Activated CD4-positive, alpha-beta T cell treated with anti-CD3 and anti-CD28 coated beads, Interleukin-2, amount 10 ng/mL, durations not matched to agents 24 days and 14 days (primary cell): ENCODE data around the gene LRRC32. TPM values are rescaled to one million over a fixed set of nuclear protein-coding genes. Genes with fewer than 3 reads are reported as not detected.
A peak's percentile ranks its signal among the peaks of the same experiment; 100 is the strongest.

Source experiments
- DNase-seq: peaks from one replicate; pipeline ENCODE4 v3.0.0; 2022
- H3K27ac Mint-ChIP-seq: one replicate; pipeline ENCODE4 v1.8.0; 2022; ENCODE audit warnings: mild to moderate bottlenecking, mixed read lengths
- H3K27me3 Mint-ChIP-seq: one replicate; pipeline ENCODE4 v1.8.0; 2022; ENCODE audit warnings: mixed read lengths
- H3K36me3 Mint-ChIP-seq: one replicate; pipeline ENCODE4 v1.8.0; 2022; ENCODE audit warnings: low read depth, mild to moderate bottlenecking, mixed read lengths
- H3K4me1 Mint-ChIP-seq: one replicate; pipeline ENCODE4 v1.8.0; 2021; ENCODE audit warnings: mixed read lengths
- H3K4me3 Mint-ChIP-seq: one replicate; pipeline ENCODE4 v1.8.0; 2022; ENCODE audit warnings: mild to moderate bottlenecking, moderate library complexity, mixed read lengths
- H3K9me3 Mint-ChIP-seq: one replicate; pipeline ENCODE4 v1.8.0; 2021; ENCODE audit warnings: mixed read lengths
- intact Hi-C: fragments of 100-400 bp; cut with micrococcal nuclease; formaldehyde crosslinking; loops from one replicate; pipeline ENCODE4 v1.15.1; 2023
- total RNA-seq: library from RNA; stranded (reverse); gene quantifications from 2 replicates; pipeline ENCODE4 v1.2.3, GENCODE V29; 2022

LRRC32 gene
- total RNA-seq, 1 donor from 2014 or later: 8.6 TPM

- Mint-ChIP-seq H3K9me3 (no peaks in the 10 kb centered on the region), H3K27me3 (no peaks in the 10 kb centered on the region), H3K27ac (no peak overlapping the region), H3K36me3 (peaks cover 2% of the 10 kb centered on the region), H3K4me1 (peaks cover 20% of the 10 kb centered on the region), H3K4me3 (no peak overlapping the region)
- intact Hi-C loops: loop anchor here (10.0 kb wide), 1 partner anchor 767 kb away; no protein-coding TSS in a partner anchor
- DNase-seq: no peak
Observed at GRCh38 chr11:76661306-76661751, 9.2 kb downstream of the LRRC32 start.

- H3K4me1 Mint-ChIP-seq: peaks cover 19% of the 10 kb centered on the region
- intact Hi-C loops: loop anchor here (10.0 kb wide), 1 partner anchor 766 kb away; no protein-coding TSS in a partner anchor
- no peak for DNase-seq
- no peak overlapping the region for H3K27ac Mint-ChIP-seq
- no peaks in the 10 kb centered on the region for H3K27me3 Mint-ChIP-seq
- no peaks in the 10 kb centered on the region for H3K9me3 Mint-ChIP-seq
- H3K4me3 Mint-ChIP-seq: no peak overlapping the region
- peaks cover 2% of the 10 kb centered on the region for H3K36me3 Mint-ChIP-seq
Observed at GRCh38 chr11:76660533-76661305, 9.8 kb downstream of the LRRC32 start.

- no peak overlapping the region for H3K27ac Mint-ChIP-seq
- no peaks in the 10 kb centered on the region for H3K27me3 Mint-ChIP-seq
- intact Hi-C loops: loop anchor here (10.0 kb wide), 1 partner anchor 765 kb away; no protein-coding TSS in a partner anchor
- peaks cover 2% of the 10 kb centered on the region for H3K36me3 Mint-ChIP-seq
- H3K4me3 Mint-ChIP-seq: no peak overlapping the region
- no peaks in the 10 kb centered on the region for H3K9me3 Mint-ChIP-seq
- DNase-seq: no peak
- H3K4me1 Mint-ChIP-seq: peaks cover 12% of the 10 kb centered on the region
Observed at GRCh38 chr11:76659672-76660532, 10.6 kb downstream of the LRRC32 start.

- no peak for DNase-seq
- Mint-ChIP-seq H3K27ac (no peak overlapping the region), H3K9me3 (no peaks in the 10 kb centered on the region), H3K4me3 (no peak overlapping the region), H3K36me3 (no peaks in the 10 kb centered on the region), H3K27me3 (no peaks in the 10 kb centered on the region), H3K4me1 (peaks cover 7% of the 10 kb centered on the region)
- intact Hi-C loops: no loop called here
Observed at GRCh38 chr11:76658651-76659650, 11.6 kb downstream of the LRRC32 start.

- DNase-seq: no peak
- Mint-ChIP-seq H3K4me3 (no peak overlapping the region), H3K27me3 (peaks cover 1% of the 10 kb centered on the region), H3K9me3 (no peaks in the 10 kb centered on the region), H3K27ac (peak overlapping the region; percentile 26), H3K4me1 (peaks cover 7% of the 10 kb centered on the region), H3K36me3 (no peaks in the 10 kb centered on the region)
- intact Hi-C loops: no loop called here
Observed at GRCh38 chr11:76658231-76658630, 12.3 kb downstream of the LRRC32 start.

GRCh38 chr11:76657187-76658170 is 13.1 kb downstream of the LRRC32 start:
- peak overlapping the region; percentile 26 for H3K27ac Mint-ChIP-seq
- H3K9me3 Mint-ChIP-seq: no peaks in the 10 kb centered on the region
- H3K4me1 Mint-ChIP-seq: peaks cover 7% of the 10 kb centered on the region
- intact Hi-C loops: no loop called here
- peaks cover 2% of the 10 kb centered on the region for H3K27me3 Mint-ChIP-seq
- H3K36me3 Mint-ChIP-seq: no peaks in the 10 kb centered on the region
- H3K4me3 Mint-ChIP-seq: no peak overlapping the region
- no peak for DNase-seq

GRCh38 chr11:76656571-76657081 is 13.9 kb downstream of the LRRC32 start:
- H3K27ac Mint-ChIP-seq: no peak overlapping the region
- intact Hi-C loops: no loop called here
- H3K4me3 Mint-ChIP-seq: no peak overlapping the region
- H3K9me3 Mint-ChIP-seq: no peaks in the 10 kb centered on the region
- H3K4me1 Mint-ChIP-seq: peaks cover 7% of the 10 kb centered on the region
- H3K36me3 Mint-ChIP-seq: no peaks in the 10 kb centered on the region
- H3K27me3 Mint-ChIP-seq: peaks cover 4% of the 10 kb centered on the region
- DNase-seq: no peak

GRCh38 chr11:76656050-76656531 is 14.5 kb downstream of the LRRC32 start:
- H3K27me3 Mint-ChIP-seq: peaks cover 4% of the 10 kb centered on the region
- H3K9me3 Mint-ChIP-seq: no peaks in the 10 kb centered on the region
- H3K36me3 Mint-ChIP-seq: no peaks in the 10 kb centered on the region
- H3K4me1 Mint-ChIP-seq: peaks cover 7% of the 10 kb centered on the region
- H3K27ac Mint-ChIP-seq: no peak overlapping the region
- DNase-seq: no peak
- intact Hi-C loops: no loop called here
- no peak overlapping the region for H3K4me3 Mint-ChIP-seq

- Mint-ChIP-seq H3K4me1 (peaks cover 7% of the 10 kb centered on the region), H3K27me3 (peaks cover 7% of the 10 kb centered on the region), H3K36me3 (no peaks in the 10 kb centered on the region), H3K27ac (no peak overlapping the region), H3K9me3 (no peaks in the 10 kb centered on the region), H3K4me3 (no peak overlapping the region)
- intact Hi-C loops: no loop called here
- no peak for DNase-seq
Observed at GRCh38 chr11:76655501-76656049, 15.0 kb downstream of the LRRC32 start.

- H3K4me1 Mint-ChIP-seq: peaks cover 7% of the 10 kb centered on the region
- H3K36me3 Mint-ChIP-seq: no peaks in the 10 kb centered on the region
- no peak overlapping the region for H3K27ac Mint-ChIP-seq
- peaks cover 9% of the 10 kb centered on the region for H3K27me3 Mint-ChIP-seq
- H3K9me3 Mint-ChIP-seq: no peaks in the 10 kb centered on the region
- no peak for DNase-seq
- no peak overlapping the region for H3K4me3 Mint-ChIP-seq
- intact Hi-C loops: no loop called here
Observed at GRCh38 chr11:76654980-76655379, 15.6 kb downstream of the LRRC32 start.

GRCh38 chr11:76654298-76654851 is 16.2 kb downstream of the LRRC32 start:
- Mint-ChIP-seq H3K36me3 (no peaks in the 10 kb centered on the region), H3K4me1 (peaks cover 7% of the 10 kb centered on the region), H3K27me3 (peaks cover 13% of the 10 kb centered on the region), H3K27ac (no peak overlapping the region), H3K9me3 (no peaks in the 10 kb centered on the region), H3K4me3 (no peak overlapping the region)
- DNase-seq: no peak
- intact Hi-C loops: no loop called here
